ENCODE measurements around the gene CBFA2T3. TPM values are rescaled to one million over a fixed set of nuclear protein-coding genes. Genes with fewer than 3 reads are reported as not detected.

Gene CBFA2T3
- total RNA-seq, 1 donor from 2014 or later = 32.8 TPM

DNA sequence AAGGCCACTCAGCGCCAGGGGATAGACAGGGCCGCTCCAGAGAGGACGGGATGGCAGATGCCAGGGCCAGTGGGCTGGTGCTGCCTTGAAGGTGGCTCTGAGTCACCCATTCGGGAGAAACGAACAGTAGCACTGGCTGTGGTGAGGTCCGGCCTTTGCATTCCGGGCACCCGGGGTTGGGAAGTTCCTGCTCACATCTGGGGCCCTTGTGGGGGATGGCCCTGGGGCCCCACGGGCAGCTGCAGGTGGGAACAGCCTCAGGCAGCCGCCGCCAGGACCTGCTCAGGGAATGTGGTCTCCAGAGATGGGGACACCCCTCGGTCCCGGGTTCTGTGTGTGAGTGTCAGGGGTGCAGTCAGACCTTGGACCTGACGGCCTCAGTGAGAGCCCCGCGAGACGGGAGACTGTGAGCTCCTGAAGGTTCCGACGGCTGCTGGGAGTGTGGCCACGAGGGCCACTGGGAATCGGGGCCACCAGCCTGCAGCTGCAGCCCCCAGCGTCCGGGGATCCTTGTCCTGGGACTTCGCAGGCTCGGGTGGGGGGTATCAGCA, 1.4 kb downstream of the CBFA2T3 start:
- Histone ChIP-seq H3K4me3 (peak overlapping the region in 1 of 2 donors; percentile 13), H3K36me3 (no peaks in the 10 kb centered on the region), H3K4me1 (no peaks in the 10 kb centered on the region), H3K9me3 (no peaks in the 10 kb centered on the region), H3K27me3 (no peaks in the 10 kb centered on the region), H3K27ac (no peak overlapping the region)
- TF ChIP-seq, protein P1, sequence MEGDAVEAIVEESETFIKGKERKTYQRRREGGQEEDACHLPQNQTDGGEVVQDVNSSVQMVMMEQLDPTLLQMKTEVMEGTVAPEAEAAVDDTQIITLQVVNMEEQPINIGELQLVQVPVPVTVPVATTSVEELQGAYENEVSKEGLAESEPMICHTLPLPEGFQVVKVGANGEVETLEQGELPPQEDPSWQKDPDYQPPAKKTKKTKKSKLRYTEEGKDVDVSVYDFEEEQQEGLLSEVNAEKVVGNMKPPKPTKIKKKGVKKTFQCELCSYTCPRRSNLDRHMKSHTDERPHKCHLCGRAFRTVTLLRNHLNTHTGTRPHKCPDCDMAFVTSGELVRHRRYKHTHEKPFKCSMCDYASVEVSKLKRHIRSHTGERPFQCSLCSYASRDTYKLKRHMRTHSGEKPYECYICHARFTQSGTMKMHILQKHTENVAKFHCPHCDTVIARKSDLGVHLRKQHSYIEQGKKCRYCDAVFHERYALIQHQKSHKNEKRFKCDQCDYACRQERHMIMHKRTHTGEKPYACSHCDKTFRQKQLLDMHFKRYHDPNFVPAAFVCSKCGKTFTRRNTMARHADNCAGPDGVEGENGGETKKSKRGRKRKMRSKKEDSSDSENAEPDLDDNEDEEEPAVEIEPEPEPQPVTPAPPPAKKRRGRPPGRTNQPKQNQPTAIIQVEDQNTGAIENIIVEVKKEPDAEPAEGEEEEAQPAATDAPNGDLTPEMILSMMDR (IDR thresholded peaks at IDR 0.05) = no peak
- no peak for DNase-seq (ENCODE audit: low spot score in 2 of 2)
- intact Hi-C loops (cut with DNase I) = no loop called here

DNA sequence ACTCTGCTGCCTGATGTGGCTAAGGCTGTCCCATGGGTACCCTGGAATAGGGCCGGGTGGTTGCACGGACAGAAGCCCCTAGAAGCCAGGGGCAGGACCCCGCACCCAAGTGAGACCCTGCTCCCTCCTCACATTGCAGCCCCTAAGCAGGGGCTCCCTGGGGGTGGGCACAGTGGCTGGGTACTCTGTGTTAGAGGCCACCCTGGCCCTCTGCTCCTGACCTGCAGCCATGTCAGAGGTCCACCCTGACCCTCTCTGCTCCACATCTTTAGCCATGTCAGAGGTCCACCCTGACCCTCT, 2.1 kb downstream of the CBFA2T3 start:
- Histone ChIP-seq H3K4me3 (no peak overlapping the region), H3K9me3 (no peaks in the 10 kb centered on the region), H3K36me3 (no peaks in the 10 kb centered on the region), H3K27ac (no peak overlapping the region), H3K4me1 (no peaks in the 10 kb centered on the region), H3K27me3 (no peaks in the 10 kb centered on the region)
- intact Hi-C loops (cut with DNase I) = no loop called here
- TF ChIP-seq, protein P1 (IDR thresholded peaks at IDR 0.05) = no peak
- no peak for DNase-seq (ENCODE audit: low spot score in 2 of 2)

GRCh38 chr16:88974080-88974915, 2.7 kb downstream of the CBFA2T3 start:
- no peak overlapping the region for H3K4me3 ChIP-seq
- no peaks in the 10 kb centered on the region for H3K4me1 ChIP-seq
- no peak for DNase-seq (ENCODE audit: low spot score in 2 of 2)
- H3K27me3 ChIP-seq = no peaks in the 10 kb centered on the region
- H3K9me3 ChIP-seq = no peaks in the 10 kb centered on the region
- TF ChIP-seq, protein P1 (IDR thresholded peaks at IDR 0.05) = no peak
- no peak overlapping the region for H3K27ac ChIP-seq
- intact Hi-C loops (cut with DNase I) = no loop called here
- no peaks in the 10 kb centered on the region for H3K36me3 ChIP-seq

DNA sequence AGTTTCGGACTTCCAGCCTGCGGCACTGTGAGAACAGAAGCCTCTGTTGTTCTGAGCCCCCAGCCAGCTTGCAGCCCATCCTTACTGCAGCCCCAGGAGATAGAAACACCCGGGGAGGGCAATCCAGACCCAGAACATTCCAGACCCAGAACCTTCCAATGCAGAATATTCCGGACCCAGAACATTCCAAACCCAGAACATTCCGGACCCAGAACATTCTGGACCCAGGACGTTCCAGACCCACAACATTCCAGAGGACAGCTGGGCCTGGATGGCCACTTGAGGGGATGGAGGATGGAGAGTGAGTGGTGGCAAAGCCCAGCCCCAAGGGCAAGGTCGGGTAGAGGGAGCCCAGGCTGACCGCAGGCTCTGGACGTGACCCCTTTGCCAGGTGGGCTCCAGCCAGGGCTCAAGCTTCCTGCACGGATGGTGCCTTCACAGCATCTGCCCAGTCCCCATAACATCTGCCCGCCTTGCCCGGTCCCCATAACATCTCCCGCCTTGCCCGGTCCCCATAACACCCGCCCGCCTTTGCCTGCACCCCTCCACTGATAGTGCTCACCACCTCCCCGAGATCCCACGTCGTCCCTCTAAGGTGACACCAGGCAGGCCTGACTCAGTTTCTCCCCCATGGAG, 3.5 kb downstream of the CBFA2T3 start:
- no peaks in the 10 kb centered on the region for H3K9me3 ChIP-seq
- no peaks in the 10 kb centered on the region for H3K27me3 ChIP-seq
- intact Hi-C loops (cut with DNase I) = no loop called here

DNA sequence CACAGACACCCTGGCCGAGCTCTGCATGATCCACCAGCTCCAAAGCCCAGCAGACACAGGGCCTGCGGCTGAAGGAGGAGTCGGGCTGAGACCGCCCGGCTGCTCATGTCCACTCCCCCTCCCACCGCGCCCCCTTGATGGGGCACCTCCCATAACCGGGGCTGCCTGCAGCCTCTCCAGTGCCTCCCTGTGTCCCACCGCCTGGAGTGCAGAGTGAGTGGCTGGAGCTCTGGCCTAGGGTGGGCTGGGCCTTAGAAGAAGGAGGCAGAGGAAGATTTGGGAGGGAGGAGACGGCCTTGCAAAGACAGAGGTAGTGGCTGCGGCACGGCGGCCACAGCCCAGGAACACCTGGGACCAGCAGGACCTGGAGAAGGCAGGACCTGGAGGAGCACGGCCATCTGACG, 4.0 kb downstream of the CBFA2T3 start:
- H3K36me3 ChIP-seq = no peaks in the 10 kb centered on the region
- no peaks in the 10 kb centered on the region for H3K4me1 ChIP-seq
- no peak overlapping the region for H3K27ac ChIP-seq
- no peak for DNase-seq (ENCODE audit: low spot score in 2 of 2)
- TF ChIP-seq, protein P1 (IDR thresholded peaks at IDR 0.05) = no peak
- no peaks in the 10 kb centered on the region for H3K9me3 ChIP-seq
- H3K4me3 ChIP-seq = no peak overlapping the region
- no peaks in the 10 kb centered on the region for H3K27me3 ChIP-seq
- intact Hi-C loops (cut with DNase I) = no loop called here

More for the DNA sequence above, 3.5 kb downstream of the CBFA2T3 start:
- Histone ChIP-seq H3K4me3 (no peak overlapping the region), H3K36me3 (no peaks in the 10 kb centered on the region), H3K4me1 (no peaks in the 10 kb centered on the region), H3K27ac (no peak overlapping the region)
- TF ChIP-seq, protein P1 (IDR thresholded peaks at IDR 0.05) = no peak
- DNase-seq (ENCODE audit: low spot score in 2 of 2) = no peak
